GM21390 (cell line): ENCODE measurements around the gene ATF4.
"Not testable (repeated sequence)": the region's sequence is repeated elsewhere in the genome, so short reads cannot be mapped to it uniquely, and the experiment has no call there.

Experiments
- ATAC-seq: cut with Tn5 transposase; IDR thresholded peaks from one replicate; pipeline ENCODE4 v1.9.1; 2021; ENCODE audit not compliant: unreplicated experiment

ATF4 gene

DNA sequence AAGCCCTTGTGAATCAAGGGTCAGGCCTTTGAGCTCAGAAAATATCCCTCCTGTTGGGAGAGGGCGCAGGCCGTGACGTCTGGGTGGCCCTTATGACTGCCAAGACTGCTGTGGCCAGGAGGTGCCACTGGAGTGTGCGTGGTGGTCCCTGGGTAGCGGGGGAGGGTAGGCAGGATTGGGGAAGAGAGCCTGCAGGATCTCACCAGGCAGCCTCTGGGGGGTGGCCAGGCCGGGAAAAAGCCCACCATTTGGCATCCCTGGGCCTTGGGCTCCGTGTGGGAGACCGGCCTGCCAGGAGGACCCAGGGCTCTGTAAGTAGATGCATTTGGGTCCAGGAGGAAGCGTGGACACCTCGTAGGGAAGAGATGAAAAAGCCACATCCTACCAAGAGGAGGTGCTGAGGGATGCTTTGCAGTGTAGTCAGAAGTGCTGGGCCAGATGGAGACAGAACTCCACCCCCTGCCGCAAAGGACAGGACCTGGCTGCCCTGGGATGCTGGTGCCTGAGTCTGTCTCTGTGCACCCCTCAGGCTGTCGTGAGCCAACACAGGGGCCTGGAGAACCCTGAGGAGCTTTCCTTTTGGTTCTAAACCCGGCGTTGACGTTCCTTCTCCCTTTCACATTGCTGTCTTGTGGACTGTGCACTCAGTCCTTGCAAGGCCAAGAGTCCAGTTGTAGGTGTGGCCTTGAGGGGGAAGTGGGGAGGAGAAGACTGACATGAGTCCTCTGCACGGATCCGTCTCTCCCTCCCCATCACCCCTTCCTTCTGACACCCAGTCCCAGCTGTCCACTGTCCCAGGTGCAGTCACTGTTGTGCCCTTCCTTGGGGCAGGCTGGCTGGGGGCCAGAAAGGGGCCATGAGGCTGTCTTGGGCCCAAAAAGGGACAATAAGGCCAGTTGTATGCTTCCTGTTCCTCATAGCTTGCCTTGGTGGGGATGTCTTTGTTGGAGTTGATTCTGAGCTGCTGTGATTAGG lies 31.0 kb upstream of the ATF4 start:
- no peak for ATAC-seq

DNA sequence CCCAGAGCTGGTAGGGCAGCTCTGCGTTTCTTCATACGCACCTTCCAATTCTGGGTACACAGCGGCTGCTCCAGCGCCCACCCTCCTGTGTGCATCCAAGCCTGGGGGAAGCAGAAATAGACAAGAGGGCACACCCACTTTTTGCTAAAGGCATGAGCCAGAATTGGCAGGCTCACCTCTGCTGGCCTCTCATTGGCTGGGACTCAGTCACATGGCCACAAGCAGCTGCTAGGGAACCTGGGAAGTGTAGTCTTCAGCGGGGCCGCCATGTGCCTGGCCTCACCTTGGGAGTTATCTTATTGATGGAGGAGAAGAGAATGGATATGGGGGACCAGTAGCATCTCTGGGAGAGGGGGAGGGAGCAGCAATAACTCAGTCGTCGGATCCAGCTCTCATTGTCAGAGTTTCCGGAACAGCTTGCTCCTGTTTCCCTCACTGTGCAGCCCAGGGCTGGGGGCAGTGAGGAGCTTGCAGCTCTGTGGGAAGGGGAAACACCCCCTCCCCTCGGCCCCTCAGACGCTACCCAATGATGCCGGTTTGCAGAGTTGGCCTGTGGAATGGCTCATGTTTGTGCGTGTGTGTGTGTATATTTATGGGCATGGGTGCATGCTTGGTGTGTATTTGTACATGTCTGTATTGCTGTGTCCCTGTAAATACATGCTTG lies 30.1 kb upstream of the ATF4 start:
- peak; percentile 70 for ATAC-seq

DNA sequence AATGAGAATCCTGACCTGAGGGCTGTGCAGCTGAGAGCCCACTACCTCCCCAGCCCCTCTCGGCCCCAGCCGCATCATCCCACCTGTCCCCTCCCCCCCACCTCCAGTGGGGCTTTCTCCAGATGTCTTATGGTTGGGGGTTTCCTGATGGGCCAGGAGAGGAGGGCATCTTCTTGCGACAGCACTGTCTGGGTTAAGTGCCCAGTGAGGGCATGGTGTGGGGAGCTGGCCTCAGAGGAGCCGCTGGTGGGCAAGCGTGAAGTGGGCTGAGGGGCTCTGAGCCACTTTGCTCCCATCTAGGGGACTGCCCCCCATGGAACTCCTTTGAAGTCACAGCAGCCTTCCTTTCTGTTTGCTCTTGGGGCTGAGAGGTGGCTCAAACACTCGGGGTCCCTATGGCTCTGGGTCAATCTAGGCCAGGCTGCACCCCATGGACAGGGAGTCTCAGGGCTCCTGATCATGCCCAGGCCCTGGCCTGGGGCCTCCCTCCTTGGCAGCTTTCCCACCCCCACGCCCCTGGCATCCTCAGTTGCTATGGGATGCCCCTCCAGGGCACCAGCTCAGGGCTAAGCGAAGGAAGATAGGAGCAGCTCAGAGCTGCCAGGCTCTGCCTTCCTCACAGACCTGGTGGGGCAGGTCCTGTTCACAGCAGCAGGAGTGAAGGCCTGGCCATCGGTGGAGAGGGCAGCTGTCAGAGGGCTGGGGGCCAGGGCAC lies 29.2 kb upstream of the ATF4 start:
- ATAC-seq = no peak

DNA sequence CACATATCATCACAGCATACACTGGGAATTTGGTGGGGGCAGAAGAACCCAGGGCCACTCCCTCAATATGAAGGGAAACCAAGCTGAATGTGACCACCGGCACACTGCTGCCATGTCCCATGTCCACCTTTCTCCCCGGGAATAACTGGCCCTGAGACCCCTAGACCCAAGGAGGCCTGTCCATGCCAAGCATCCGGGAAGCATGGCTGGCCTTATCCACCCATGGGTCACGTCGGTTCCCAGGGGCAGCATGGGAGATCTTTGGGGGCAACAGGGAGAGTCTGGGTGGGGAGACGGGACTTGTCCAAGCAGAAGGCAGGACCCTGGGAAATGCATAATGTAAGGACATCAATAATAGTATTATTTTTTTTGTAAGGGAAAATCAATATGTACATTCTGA lies 28.7 kb upstream of the ATF4 start:
- no peak for ATAC-seq

- no peak for ATAC-seq
These were observed 28.2 kb upstream of the ATF4 start for GRCh38 chr22:39492186-39492585.

DNA sequence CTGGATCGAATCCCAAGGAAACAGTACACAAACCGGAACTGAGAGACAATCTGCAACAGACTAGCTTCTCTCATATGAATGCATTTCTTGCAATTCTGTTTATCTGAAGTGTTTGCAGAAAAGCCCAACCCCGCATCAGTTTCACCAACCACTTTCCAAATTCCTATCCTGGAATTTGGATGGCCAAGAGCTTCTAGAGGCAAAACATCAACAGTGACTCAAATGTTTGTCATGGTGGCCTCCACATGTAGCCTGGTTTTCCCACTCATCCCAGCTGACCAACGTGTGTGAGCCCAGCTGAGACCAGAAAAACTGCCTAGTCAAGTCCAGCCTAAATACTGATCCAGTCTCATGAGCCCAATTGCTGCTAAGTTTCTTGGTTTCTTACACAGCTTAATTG lies 26.6 kb upstream of the ATF4 start:
- no peak for ATAC-seq

- ATAC-seq = no peak
These were observed 25.8 kb upstream of the ATF4 start for GRCh38 chr22:39494471-39495120.

DNA sequence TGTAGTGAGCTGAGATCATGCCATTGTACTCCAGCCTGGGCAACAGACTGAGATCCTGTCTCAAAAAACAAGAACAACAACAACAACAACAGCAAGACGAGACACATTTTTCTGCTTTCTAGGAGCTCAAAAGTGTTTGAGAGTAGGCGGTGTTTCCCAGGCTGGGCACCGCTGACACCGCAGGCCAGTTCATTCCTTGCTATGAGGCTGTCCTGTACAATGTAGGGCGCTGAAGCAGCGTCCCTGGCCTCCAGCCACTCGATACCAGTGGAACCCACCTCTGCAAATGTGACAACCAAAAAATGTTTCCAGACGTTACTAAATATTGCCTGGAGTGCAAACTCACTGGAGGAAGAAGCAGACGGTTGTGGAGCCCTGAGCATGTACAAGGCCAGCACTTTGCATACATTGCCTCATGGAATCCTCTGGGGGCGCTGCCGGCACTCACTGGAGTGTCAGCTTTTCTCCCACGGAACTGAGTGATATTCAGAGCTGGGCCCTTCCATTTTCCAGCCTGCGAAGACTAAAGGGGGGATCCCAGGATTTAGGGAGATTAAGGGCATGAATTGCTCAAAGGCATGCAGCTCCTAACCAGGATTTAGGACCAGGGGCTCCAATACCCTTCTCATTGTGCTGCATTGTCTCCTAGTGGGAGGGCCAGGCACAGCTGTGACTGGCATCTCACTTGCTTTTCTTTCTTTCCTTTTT lies 24.1 kb upstream of the ATF4 start:
- ATAC-seq = no peak

GRCh38 chr22:39497429-39497828 lies 22.9 kb upstream of the ATF4 start:
- ATAC-seq = no peak

- no peak for ATAC-seq
These were observed 22.0 kb upstream of the ATF4 start for GRCh38 chr22:39498368-39498767.

- no peak for ATAC-seq
These were observed 21.6 kb upstream of the ATF4 start for GRCh38 chr22:39498802-39499201.

GRCh38 chr22:39500101-39500500 lies 20.3 kb upstream of the ATF4 start:
- no peak for ATAC-seq

DNA sequence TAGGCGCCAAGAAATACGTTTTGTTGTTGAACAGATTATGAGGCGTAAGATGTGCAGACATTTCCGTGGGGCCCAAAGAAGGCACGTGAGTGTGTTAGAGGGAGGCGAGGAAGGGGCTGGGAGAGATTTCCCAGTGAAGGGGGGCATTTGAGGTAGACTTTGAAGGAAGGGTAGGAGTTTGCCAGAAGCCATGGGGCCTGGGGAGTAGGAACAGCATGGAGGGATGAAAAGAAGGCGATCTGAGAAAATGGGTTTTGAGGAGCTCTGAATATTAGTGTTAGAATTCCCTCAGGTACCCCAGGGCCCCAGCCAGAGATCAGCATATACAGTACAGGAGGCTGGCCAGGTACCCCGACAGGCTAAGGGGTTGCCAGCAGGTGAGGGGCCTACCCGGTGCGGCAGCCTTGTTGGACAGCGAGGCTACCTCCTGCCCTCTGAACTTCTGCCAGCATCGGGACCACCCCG lies 18.7 kb upstream of the ATF4 start:
- ATAC-seq = peak; percentile 23

GRCh38 chr22:39502109-39502788 lies 18.1 kb upstream of the ATF4 start, which contains the start of gene MIEF1:
Gene MIEF1 (plus strand): TSS chr22:39502290. CDS start chr22:39511295, 9,005 bp downstream.
- peak; percentile 85 for ATAC-seq

DNA sequence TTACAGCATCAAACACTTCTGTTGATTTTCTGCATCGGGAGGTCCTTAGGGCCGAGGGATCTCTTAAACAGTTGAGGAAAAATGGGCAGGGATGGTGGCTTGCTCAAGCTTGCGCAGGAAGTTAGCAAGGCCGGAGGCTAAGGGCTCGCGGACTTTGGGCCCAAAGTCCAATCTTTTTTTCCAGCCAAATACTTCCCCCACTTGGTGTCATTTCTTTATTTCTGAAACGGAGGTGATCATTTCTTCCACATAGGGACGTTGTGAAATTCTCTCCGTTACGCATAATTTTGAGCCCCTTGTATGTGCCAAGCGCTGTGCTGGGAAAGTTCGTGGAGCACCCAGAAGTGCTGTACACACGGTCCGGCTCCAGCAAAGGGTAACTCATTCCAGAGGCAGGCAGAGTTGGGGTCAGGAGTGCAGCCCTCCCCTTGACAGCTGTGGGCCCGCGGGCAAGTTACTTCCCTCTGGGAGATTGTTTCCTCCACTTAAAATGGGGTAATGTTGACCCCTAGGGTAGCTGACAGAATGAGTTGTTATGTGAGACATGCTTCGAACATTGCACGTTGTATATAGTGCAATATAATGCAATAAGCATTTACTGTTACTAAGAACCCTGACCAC lies 17.5 kb upstream of the ATF4 start:
- ATAC-seq = no peak

- no peak for ATAC-seq
These were observed 16.7 kb upstream of the ATF4 start for GRCh38 chr22:39503630-39504029.

DNA sequence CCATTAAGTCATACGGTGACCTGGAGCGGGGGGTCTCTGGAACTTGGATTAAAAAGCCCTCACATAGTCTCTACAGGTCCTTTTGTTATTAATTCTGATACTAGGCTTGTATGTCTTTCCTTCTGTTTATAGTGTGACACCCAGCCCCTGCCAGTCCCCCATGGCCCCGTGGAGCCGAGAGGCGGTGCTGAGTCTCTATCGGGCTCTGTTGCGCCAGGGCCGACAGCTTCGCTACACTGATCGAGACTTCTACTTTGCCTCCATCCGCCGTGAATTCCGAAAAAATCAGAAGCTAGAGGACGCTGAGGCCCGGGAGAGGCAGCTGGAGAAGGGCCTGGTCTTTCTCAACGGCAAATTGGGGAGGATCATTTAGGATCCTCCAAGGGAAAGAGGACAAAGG lies 16.3 kb upstream of the ATF4 start:
- no peak for ATAC-seq

DNA sequence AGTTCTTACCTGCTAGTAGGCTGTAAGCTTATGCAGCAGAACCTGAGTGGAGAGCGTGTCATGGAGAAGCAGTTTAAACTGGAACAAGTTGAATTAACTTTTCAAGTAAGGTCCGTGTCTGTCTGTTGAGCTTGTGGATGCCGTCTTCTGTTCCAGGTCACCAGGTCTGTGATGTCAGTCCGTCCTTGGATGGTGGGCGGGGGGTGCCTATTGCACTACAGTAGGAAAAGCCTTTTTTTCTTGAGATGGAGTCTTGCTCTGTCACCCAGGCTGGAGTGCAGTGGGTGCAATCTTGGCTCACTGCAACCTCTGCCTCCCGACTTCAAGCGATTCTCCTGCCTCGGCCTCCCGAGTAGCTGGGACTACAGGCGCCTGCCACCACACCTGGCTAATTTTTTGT lies 13.3 kb upstream of the ATF4 start:
- not testable (repeated sequence) for ATAC-seq

DNA sequence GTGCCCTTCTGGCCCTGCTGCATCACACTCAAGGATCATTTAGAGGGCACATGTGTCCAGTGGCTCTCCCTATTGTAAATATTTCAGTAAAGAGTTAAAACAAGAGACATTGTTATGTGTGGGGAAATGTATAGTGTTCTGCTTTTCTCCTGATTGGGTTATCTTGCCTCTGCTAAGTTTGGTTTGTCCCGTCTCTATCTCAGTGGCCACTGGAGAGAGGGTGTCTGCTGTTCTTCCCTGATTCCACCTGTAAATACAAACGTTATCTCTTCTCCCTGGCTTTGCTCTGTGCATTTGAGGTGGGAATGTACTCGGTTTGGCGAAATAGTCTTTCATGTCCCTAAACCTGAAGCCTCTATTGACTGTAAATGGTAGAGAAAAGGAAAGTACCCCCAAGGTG lies 12.0 kb upstream of the ATF4 start:
- no peak for ATAC-seq
